Measurements from ENCODE around the gene COLEC12. TPM values are rescaled to one million over a fixed set of nuclear protein-coding genes. Genes with fewer than 3 reads are reported as not detected.

COLEC12 gene
- total RNA-seq, 6 donors from 2014 or later = 29.3 to 72.2 (median 47.0) TPM

DNA sequence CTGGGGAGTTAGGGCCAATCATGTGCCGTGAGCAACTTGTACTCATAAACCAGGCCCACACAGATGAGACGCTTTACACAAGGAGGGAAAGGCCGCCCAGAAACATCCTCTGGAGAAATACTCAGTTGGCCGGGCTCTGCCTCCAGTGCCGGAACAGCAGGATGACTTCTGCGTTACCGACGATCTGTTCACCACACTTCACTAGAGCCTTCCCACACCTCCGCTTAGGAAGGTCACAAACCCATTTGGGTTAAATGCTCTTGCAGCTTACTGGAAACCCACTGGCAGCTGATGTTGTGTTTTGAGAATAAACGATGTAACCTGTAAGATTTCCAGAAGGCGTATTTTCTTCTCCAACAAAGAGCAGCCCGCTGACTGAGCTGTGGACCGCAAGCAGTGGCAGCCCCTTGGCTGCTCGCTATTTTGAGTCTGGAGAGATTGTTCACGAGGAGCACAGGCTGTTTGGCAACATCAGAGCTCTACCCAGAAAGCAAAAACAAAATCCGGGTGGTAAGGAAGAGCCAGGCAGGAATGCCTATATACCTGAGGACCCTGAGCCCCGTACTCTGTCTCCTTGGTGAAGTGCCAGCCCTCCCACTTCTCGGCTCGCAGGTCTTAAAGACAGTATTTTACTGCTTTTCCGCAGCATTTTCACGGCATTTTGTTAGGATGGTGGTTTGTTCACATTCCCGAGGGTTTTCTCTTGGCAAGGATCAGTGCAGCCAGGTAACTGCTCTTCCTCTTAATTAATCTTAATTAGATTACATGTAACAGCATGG lies 44.0 kb downstream of the COLEC12 start:
- peak; percentile 58 to 76 for ATAC-seq (ENCODE audit: low FRiP score in 2 of 2)
- Histone ChIP-seq H3K27me3 (no peaks in the 10 kb centered on the region), H3K27ac (peak overlapping the region; percentile 33 to 77 (median 48)), H3K9me3 (peaks cover 0 to 5% (median 3%) of the 10 kb centered on the region in 4 donors), H3K4me1 (peaks cover 6 to 25% (median 20%) of the 10 kb centered on the region in 4 donors), H3K4me3 (no peak overlapping the region), H3K36me3 (no peaks in the 10 kb centered on the region)
- DNase-seq = peak in 1 of 2 donors; percentile 27
- TF ChIP-seq EP300 (IDR thresholded peaks at IDR 0.05) (no peak), POLR2AphosphoS5 (IDR thresholded peaks at IDR 0.05) (peak in 1 of 2 donors; percentile 48), POLR2A (IDR thresholded peaks at IDR 0.05) (no peak)
- TF ChIP-seq, protein P1, sequence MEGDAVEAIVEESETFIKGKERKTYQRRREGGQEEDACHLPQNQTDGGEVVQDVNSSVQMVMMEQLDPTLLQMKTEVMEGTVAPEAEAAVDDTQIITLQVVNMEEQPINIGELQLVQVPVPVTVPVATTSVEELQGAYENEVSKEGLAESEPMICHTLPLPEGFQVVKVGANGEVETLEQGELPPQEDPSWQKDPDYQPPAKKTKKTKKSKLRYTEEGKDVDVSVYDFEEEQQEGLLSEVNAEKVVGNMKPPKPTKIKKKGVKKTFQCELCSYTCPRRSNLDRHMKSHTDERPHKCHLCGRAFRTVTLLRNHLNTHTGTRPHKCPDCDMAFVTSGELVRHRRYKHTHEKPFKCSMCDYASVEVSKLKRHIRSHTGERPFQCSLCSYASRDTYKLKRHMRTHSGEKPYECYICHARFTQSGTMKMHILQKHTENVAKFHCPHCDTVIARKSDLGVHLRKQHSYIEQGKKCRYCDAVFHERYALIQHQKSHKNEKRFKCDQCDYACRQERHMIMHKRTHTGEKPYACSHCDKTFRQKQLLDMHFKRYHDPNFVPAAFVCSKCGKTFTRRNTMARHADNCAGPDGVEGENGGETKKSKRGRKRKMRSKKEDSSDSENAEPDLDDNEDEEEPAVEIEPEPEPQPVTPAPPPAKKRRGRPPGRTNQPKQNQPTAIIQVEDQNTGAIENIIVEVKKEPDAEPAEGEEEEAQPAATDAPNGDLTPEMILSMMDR (IDR thresholded peaks at IDR 0.05) = no peak
- WGBS, 2 donors = 70 to 75% methylated on average over 22 of the region's 22 CpGs

DNA sequence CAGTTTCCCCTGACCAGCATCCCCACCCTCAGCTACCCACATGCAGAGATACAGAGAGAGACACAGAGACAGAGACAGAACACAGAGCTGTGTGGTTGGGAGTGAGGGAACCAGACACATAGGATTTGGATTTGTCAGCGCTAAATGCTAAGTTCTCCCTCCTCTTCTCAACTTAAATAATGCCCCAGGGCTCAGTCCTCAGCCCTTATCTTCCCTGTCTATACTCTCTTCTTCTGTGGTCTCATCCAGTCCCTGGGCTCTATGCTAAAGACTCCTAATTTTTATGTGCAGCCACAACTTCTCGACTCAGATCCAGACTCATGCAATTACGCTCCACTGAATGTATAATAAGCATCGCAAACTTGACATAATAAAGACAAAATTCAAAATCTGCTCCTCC lies 47.1 kb downstream of the COLEC12 start:
- H3K9me3 ChIP-seq = peaks cover 2 to 12% (median 8%) of the 10 kb centered on the region in 4 donors
- no peaks in the 10 kb centered on the region for H3K36me3 ChIP-seq
- peaks cover 5 to 30% (median 19%) of the 10 kb centered on the region in 4 donors for H3K4me1 ChIP-seq
- H3K27me3 ChIP-seq = no peaks in the 10 kb centered on the region
- DNase-seq (no peak), ATAC-seq (ENCODE audit: low FRiP score in 2 of 2) (no peak)
- WGBS, 2 donors = 95 to 98% methylated on average over 4 of the region's 4 CpGs
- no peak overlapping the region for H3K27ac ChIP-seq
- H3K4me3 ChIP-seq = no peak overlapping the region
- TF ChIP-seq, protein P1 (IDR thresholded peaks at IDR 0.05) = no peak
- TF ChIP-seq EP300 (IDR thresholded peaks at IDR 0.05) (no peak), POLR2A (IDR thresholded peaks at IDR 0.05) (no peak), POLR2AphosphoS5 (IDR thresholded peaks at IDR 0.05) (no peak)

DNA sequence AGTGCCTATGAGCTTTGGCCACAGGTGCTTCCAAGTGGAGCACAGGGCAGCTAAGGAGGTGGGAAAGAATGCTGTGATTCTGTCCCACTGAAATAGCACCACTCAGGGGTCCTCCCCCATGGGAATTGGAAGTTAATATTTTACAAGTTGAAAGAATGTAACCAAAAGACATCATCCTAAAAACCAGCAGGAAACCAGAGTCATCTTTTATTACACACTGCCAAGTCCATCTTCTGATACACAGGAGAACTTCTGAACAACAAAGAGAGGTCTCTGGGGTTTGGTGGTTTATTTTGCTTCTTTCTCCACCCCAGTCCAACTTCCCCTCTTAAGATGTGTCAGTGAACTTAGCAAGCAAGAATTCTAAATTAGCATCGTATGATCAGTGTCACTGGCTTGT lies 47.7 kb downstream of the COLEC12 start:
- H3K36me3 ChIP-seq = no peaks in the 10 kb centered on the region
- no peak overlapping the region for H3K4me3 ChIP-seq
- H3K4me1 ChIP-seq = peaks cover 6 to 30% (median 15%) of the 10 kb centered on the region in 4 donors
- ATAC-seq (ENCODE audit: low FRiP score in 2 of 2) = no peak
- no peaks in the 10 kb centered on the region for H3K27me3 ChIP-seq
- no peak overlapping the region for H3K27ac ChIP-seq
- TF ChIP-seq POLR2AphosphoS5 (IDR thresholded peaks at IDR 0.05) (no peak), POLR2A (IDR thresholded peaks at IDR 0.05) (no peak), EP300 (IDR thresholded peaks at IDR 0.05) (no peak)
- TF ChIP-seq, protein P1 (IDR thresholded peaks at IDR 0.05) = no peak
- WGBS, 2 donors = 39 to 52% methylated on average over 1 of the region's 1 CpG
- no peak for DNase-seq
- H3K9me3 ChIP-seq = peaks cover 2 to 12% (median 8%) of the 10 kb centered on the region in 4 donors

DNA sequence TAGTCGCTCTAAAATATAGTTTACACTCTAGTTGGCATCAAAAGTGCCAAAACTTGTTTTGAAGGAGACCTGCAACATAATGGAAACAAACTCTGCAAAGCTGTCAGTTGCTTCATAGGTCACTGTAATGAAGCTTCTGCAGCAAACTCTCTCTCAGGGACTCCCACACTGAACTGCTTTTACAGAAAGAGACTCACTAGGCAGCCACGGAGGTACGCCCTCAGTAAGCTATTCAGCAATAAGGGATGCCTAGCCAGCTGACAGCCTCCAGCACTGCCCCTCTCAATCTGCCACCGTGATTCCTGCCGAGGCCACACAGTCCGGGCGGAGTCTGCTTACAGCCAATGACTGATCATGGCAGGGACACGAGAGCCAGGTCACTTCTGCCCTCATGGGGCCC lies 51.1 kb downstream of the COLEC12 start:
- ATAC-seq (ENCODE audit: low FRiP score in 2 of 2) = peak; percentile 61 to 93
- no peaks in the 10 kb centered on the region for H3K36me3 ChIP-seq
- peak; percentile 29 to 84 for DNase-seq
- no peak overlapping the region for H3K4me3 ChIP-seq
- no peaks in the 10 kb centered on the region for H3K27me3 ChIP-seq
- H3K27ac ChIP-seq = peak overlapping the region in 2 of 4 donors; percentile 49 to 80
- peaks cover 3 to 31% (median 10%) of the 10 kb centered on the region in 4 donors for H3K4me1 ChIP-seq
- peaks cover 2 to 12% (median 8%) of the 10 kb centered on the region in 4 donors for H3K9me3 ChIP-seq
- 42 to 55% methylated on average over 7 to 8 of the region's 8 CpGs for WGBS, 2 donors
- TF ChIP-seq POLR2A (IDR thresholded peaks at IDR 0.05) = peak in 1 of 4 donors; percentile 45
- TF ChIP-seq, protein P1 (IDR thresholded peaks at IDR 0.05) = no peak
- TF ChIP-seq POLR2AphosphoS5 (IDR thresholded peaks at IDR 0.05) = no peak
- TF ChIP-seq EP300 (IDR thresholded peaks at IDR 0.05) = peak in 1 of 4 donors; percentile 15
